Activated CD8-positive, alpha-beta T cell treated with anti-CD3 and anti-CD28 coated beads for 36 hours (primary cell): ENCODE measurements around the gene E2F4. TPM values are rescaled to one million over a fixed set of nuclear protein-coding genes. Genes with fewer than 3 reads are reported as not detected.

Experiments used
- ATAC-seq: fragments of 200-7000 bp; cut with Tn5 transposase; one replicate; pipeline ENCODE4 v1.10.0; 2021; ENCODE audit warnings: mild to moderate bottlenecking, moderate library complexity
- CTCF ChIA-PET: fragments of 350-600 bp; sonication (Branson Sonifier 250); formaldehyde crosslinking; loops from one replicate; lab custom pipeline; 2021; ENCODE audit warnings: antibody characterized with exemption; lab: Charles Lee
- POLR2A ChIA-PET: fragments of 350-600 bp; sonication (Branson Sonifier 250); formaldehyde crosslinking; loops from one replicate; lab custom pipeline; 2021; ENCODE audit warnings: antibody characterized with exemption; lab: Charles Lee
- DNase-seq: peaks from one replicate; pipeline ENCODE4 v3.0.0-alpha.2; 2020
- H3K27ac Mint-ChIP-seq: one replicate; pipeline ENCODE4 v1.8.0; 2021; ENCODE audit warnings: mild to moderate bottlenecking, mixed read lengths
- H3K27me3 Mint-ChIP-seq: one replicate; pipeline ENCODE4 v1.8.0; 2021; ENCODE audit warnings: mixed read lengths
- H3K36me3 Mint-ChIP-seq: one replicate; pipeline ENCODE4 v1.8.0; 2021; ENCODE audit warnings: low read depth, mixed read lengths
- H3K4me1 Mint-ChIP-seq: one replicate; pipeline ENCODE4 v1.8.0; 2021; ENCODE audit warnings: low read depth, mixed read lengths
- H3K4me3 Mint-ChIP-seq: one replicate; pipeline ENCODE4 v1.8.0; 2021; ENCODE audit warnings: mild to moderate bottlenecking, moderate library complexity, mixed read lengths
- H3K9me3 Mint-ChIP-seq: one replicate; pipeline ENCODE4 v1.8.0; 2021; ENCODE audit warnings: mixed read lengths
- intact Hi-C: fragments of 100-400 bp; cut with micrococcal nuclease; formaldehyde crosslinking; loops from one replicate; pipeline ENCODE4 v1.10.0; 2022
- total RNA-seq, 2 experiments: library from RNA; stranded (reverse); gene quantifications; one replicate each; pipeline ENCODE4 v1.2.3, GENCODE V29; 2021
- TF ChIP-seq, protein P1 (sequence below): fragments of 200-600 bp; IDR thresholded peaks from one replicate; pipeline ENCODE4 v1.8.0; 2022; ENCODE audit warnings: antibody characterized with exemption, mild to moderate bottlenecking

Gene E2F4
- total RNA-seq, 2 experiments from 2014 or later = 104 to 105 TPM

GRCh38 chr16:67233596-67233995 lies 41.6 kb downstream of the E2F4 start:
- Mint-ChIP-seq H3K4me1 (peaks cover 6% of the 10 kb centered on the region), H3K27me3 (no peaks in the 10 kb centered on the region), H3K9me3 (no peaks in the 10 kb centered on the region), H3K4me3 (no peak overlapping the region), H3K36me3 (peaks cover 60% of the 10 kb centered on the region), H3K27ac (no peak overlapping the region)
- TF ChIP-seq, protein P1, sequence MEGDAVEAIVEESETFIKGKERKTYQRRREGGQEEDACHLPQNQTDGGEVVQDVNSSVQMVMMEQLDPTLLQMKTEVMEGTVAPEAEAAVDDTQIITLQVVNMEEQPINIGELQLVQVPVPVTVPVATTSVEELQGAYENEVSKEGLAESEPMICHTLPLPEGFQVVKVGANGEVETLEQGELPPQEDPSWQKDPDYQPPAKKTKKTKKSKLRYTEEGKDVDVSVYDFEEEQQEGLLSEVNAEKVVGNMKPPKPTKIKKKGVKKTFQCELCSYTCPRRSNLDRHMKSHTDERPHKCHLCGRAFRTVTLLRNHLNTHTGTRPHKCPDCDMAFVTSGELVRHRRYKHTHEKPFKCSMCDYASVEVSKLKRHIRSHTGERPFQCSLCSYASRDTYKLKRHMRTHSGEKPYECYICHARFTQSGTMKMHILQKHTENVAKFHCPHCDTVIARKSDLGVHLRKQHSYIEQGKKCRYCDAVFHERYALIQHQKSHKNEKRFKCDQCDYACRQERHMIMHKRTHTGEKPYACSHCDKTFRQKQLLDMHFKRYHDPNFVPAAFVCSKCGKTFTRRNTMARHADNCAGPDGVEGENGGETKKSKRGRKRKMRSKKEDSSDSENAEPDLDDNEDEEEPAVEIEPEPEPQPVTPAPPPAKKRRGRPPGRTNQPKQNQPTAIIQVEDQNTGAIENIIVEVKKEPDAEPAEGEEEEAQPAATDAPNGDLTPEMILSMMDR = no peak
- CTCF ChIA-PET = no interaction called here
- DNase-seq (no peak), ATAC-seq (no peak)
- intact Hi-C loops = no loop called here
- POLR2A ChIA-PET = interaction anchor here (0.8 to 12.3 kb wide), 2 partner anchors 12 to 30 kb away, joined by 3 to 123 read pairs; partner anchors contain the start of genes FHOD1 and SLC9A5

DNA sequence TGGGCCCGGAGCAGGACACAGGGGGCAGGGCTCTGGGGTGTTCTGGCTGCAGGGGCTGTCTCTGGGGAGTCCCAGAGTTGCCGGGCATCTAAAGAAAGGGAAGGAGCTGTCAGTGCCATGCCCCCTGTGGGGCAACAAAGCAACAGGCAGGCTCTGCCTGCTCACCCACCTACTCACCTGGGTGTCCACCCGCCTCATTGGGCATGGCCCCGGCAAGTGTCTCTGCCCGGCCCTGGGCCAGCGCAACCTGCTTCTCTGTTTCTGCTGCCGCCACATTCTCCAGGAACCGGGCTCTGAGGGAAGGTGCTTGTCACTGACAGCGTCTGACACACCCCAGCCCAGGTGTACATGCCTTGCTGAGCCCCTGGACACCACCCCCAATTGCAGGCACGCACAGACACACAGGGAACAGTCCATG lies 42.2 kb downstream of the E2F4 start:
- H3K36me3 Mint-ChIP-seq = peaks cover 54% of the 10 kb centered on the region
- POLR2A ChIA-PET = interaction anchor here (0.6 to 12.3 kb wide), 5 partner anchors 12 to 221 kb away, joined by 3 to 123 read pairs (median 3); partner anchors contain the start of genes FHOD1 and SLC9A5
- intact Hi-C loops = no loop called here
- no peak overlapping the region for H3K4me3 Mint-ChIP-seq
- CTCF ChIA-PET = no interaction called here
- TF ChIP-seq, protein P1 = no peak
- H3K4me1 Mint-ChIP-seq = peaks cover 4% of the 10 kb centered on the region
- no peak overlapping the region for H3K27ac Mint-ChIP-seq
- no peak for DNase-seq
- H3K27me3 Mint-ChIP-seq = no peaks in the 10 kb centered on the region
- H3K9me3 Mint-ChIP-seq = no peaks in the 10 kb centered on the region
- ATAC-seq = no peak

- DNase-seq (no peak), ATAC-seq (peak; percentile 1)
- peaks cover 41% of the 10 kb centered on the region for H3K36me3 Mint-ChIP-seq
- ChIA-PET POLR2A (interaction anchor here (1.3 to 12.3 kb wide), 3 partner anchors 9 to 44 kb away, joined by 4 to 123 read pairs (median 39); partner anchors contain the start of genes E2F4, FHOD1, SLC9A5 and TMEM208), CTCF (interaction anchor here (0.9 kb wide), 1 partner anchor 9 kb away, joined by 3 read pairs; the partner anchor contains the start of gene TMEM208)
- intact Hi-C loops = no loop called here
- H3K4me1 Mint-ChIP-seq = peaks cover 3% of the 10 kb centered on the region
- H3K4me3 Mint-ChIP-seq = no peak overlapping the region
- no peaks in the 10 kb centered on the region for H3K27me3 Mint-ChIP-seq
- peak overlapping the region; percentile 48 for H3K27ac Mint-ChIP-seq
- no peaks in the 10 kb centered on the region for H3K9me3 Mint-ChIP-seq
- TF ChIP-seq, protein P1 = no peak
These were observed 44.0 kb downstream of the E2F4 start for GRCh38 chr16:67235816-67236562.

- ATAC-seq (peak; percentile 100), DNase-seq (peak; percentile 89)
- POLR2A ChIA-PET = interaction anchor here (1.3 to 12.3 kb wide), 4 partner anchors 9 to 45 kb away, joined by 4 to 123 read pairs (median 24); partner anchors contain the start of genes E2F4, FHOD1, SLC9A5 and TMEM208
- Mint-ChIP-seq H3K36me3 (peaks cover 33% of the 10 kb centered on the region), H3K4me3 (no peak overlapping the region), H3K27me3 (no peaks in the 10 kb centered on the region), H3K9me3 (no peaks in the 10 kb centered on the region), H3K27ac (peak overlapping the region; percentile 48), H3K4me1 (peaks cover 9% of the 10 kb centered on the region)
- TF ChIP-seq, protein P1 = no peak
- intact Hi-C loops = no loop called here
- CTCF ChIA-PET = no interaction called here
These were observed 44.8 kb downstream of the E2F4 start for GRCh38 chr16:67236563-67237395.
